ENCODE measurements around the gene FOXF1.
A peak's percentile ranks its signal among the peaks of the same experiment; 100 is the strongest.

The FOXF1 gene

GRCh38 chr16:86556576-86556975 is 46.2 kb downstream of the FOXF1 start:
- no peak for DNase-seq (ENCODE audit: low read depth in 3 of 3)

GRCh38 chr16:86557587-86557986 is 47.3 kb downstream of the FOXF1 start:
- no peak for DNase-seq (ENCODE audit: low read depth in 3 of 3)

- no peak for DNase-seq (ENCODE audit: low read depth in 3 of 3)
These were observed 48.2 kb downstream of the FOXF1 start for GRCh38 chr16:86558355-86559193.

- DNase-seq (ENCODE audit: low read depth in 3 of 3), result no peak
These were observed 49.5 kb downstream of the FOXF1 start for GRCh38 chr16:86559802-86560305.

GRCh38 chr16:86562356-86562755 is 52.0 kb downstream of the FOXF1 start:
- DNase-seq (ENCODE audit: low read depth in 3 of 3), result no peak

GRCh38 chr16:86563469-86564345 is 53.4 kb downstream of the FOXF1 start:
- peak; percentile 69 to 80 (median 74) for DNase-seq (ENCODE audit: low read depth in 3 of 3)
